ENCODE results near the gene IL12A. TPM values are rescaled to one million over a fixed set of nuclear protein-coding genes. Genes with fewer than 3 reads are reported as not detected.

Gene IL12A
- total and polyA plus RNA-seq, 8 donors = 0.61 to 3.9 (median 2.3) TPM

DNA sequence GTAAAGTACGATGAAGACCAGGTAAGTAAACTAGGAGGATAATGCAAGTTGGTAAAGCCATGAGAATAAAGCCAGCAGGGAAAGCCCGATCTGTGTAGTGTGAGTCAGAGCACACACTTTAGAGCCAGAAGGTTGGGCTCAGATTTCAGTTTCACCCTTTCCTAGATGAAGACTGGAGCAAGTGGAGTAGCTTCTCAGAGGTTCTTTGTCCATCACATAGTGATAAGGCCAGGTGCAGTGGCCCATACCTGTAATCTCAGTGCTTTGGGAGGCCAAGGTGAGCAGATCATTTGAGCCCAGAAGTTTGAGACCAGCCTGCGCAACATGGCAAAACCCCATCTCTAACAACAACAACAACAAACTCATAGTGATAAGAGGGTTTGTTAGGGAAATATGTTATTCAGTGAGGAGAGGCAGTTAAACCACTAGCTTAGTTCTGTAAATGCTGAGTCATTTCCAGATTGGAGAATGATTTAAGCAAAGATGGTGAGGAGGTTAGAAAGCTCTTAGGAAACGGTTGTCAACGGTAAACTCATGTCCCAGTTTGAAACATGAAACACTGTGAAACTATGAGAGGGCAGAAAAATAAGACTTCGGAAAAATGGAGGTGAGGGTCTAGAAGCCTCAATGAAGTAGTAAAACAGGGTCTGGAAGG is 39.0 kb downstream of the IL12A start:
- DNase-seq = no peak

DNA sequence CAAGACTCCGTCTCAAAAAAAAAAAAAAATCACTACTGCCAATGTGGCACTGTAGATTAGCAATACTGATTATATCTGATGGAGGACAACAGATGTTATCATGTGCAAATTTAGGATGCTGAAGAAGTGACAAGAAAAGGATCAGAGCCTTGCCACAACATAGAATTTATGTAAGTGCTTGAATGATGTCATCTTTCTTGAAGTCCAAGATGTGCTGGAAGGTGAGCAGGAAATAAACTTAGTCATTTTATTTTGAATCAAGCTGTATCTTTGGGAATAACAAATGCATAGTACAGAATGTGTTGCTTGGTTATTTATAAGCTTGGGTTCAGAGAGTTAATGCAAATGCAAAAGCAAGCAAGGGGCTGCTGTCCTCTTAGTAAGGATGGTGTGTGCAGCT is 47.1 kb downstream of the IL12A start:
- DNase-seq (no peak), ATAC-seq (no peak)
- Histone ChIP-seq H3K27ac (no peak overlapping the region), H3K36me3 (no peaks in the 10 kb centered on the region), H3K27me3 (peaks cover 5 to 33% of the 10 kb centered on the region in 2 donors), H3K9me3 (no peaks in the 10 kb centered on the region), H3K4me1 (peaks cover 0 to 4% of the 10 kb centered on the region in 2 donors), H3K4me3 (no peak overlapping the region)
- intact Hi-C loops (cut with DNase I) = loop anchor here in 1 of 2 donors (10.0 kb wide), 1 partner anchor 309 kb away; no protein-coding TSS in a partner anchor
- TF ChIP-seq, protein P1, sequence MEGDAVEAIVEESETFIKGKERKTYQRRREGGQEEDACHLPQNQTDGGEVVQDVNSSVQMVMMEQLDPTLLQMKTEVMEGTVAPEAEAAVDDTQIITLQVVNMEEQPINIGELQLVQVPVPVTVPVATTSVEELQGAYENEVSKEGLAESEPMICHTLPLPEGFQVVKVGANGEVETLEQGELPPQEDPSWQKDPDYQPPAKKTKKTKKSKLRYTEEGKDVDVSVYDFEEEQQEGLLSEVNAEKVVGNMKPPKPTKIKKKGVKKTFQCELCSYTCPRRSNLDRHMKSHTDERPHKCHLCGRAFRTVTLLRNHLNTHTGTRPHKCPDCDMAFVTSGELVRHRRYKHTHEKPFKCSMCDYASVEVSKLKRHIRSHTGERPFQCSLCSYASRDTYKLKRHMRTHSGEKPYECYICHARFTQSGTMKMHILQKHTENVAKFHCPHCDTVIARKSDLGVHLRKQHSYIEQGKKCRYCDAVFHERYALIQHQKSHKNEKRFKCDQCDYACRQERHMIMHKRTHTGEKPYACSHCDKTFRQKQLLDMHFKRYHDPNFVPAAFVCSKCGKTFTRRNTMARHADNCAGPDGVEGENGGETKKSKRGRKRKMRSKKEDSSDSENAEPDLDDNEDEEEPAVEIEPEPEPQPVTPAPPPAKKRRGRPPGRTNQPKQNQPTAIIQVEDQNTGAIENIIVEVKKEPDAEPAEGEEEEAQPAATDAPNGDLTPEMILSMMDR (IDR thresholded peaks at IDR 0.05) = no peak

More for the DNA sequence above, 39.0 kb downstream of the IL12A start:
- no peaks in the 10 kb centered on the region for H3K4me1 ChIP-seq
- H3K36me3 ChIP-seq = no peaks in the 10 kb centered on the region
- intact Hi-C loops (cut with DNase I) = no loop called here
- ATAC-seq = peak; percentile 80
- H3K27ac ChIP-seq = no peak overlapping the region
- TF ChIP-seq, protein P1 (IDR thresholded peaks at IDR 0.05) = no peak
- H3K4me3 ChIP-seq = no peak overlapping the region
- no peaks in the 10 kb centered on the region for H3K27me3 ChIP-seq
- no peaks in the 10 kb centered on the region for H3K9me3 ChIP-seq

DNA sequence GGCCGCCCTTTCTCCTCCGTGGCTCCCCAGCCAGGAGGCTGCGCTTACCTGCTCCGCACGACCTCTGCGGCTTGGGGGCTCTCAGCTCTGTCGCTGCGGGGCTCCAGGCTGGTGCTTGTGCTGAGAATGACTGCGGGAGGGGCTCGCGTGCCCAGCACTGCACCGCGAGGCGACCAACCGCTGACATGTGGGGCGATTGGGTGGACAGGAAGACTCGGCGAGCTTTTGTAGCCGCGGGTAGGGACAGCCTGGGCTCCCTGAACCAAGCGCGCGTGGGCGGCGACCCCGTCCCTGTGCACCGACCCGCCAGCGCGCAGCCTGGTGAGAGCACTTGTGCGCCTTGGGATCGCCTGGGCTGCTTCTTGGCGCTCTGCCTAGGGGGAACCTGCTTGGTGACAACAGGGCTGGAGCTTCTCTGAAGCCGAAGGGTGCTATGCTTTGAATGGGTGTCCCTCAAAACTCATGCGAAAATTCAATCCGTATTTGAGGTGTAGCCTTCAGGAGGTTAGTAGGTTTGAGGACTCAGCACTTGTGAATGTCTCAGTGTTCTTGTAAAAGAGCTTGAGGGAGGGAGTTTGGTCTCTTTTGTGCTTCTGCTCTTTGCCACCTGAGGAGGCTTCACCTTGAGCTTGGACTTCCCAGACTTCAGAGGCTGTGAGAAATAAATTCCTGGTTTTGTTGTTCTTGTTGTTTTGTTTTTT is 50.4 kb downstream of the IL12A start:
- H3K9me3 ChIP-seq = peaks cover 0 to 14% of the 10 kb centered on the region in 2 donors
- intact Hi-C loops (cut with DNase I) = loop anchor here in 1 of 2 donors (10.0 kb wide), 1 partner anchor 306 kb away; no protein-coding TSS in a partner anchor
- peaks cover 0 to 4% of the 10 kb centered on the region in 2 donors for H3K4me1 ChIP-seq
- TF ChIP-seq, protein P1 (IDR thresholded peaks at IDR 0.05) = no peak
- H3K27me3 ChIP-seq = peaks cover 5 to 33% of the 10 kb centered on the region in 2 donors
- peak; percentile 79 for ATAC-seq
- no peak overlapping the region for H3K27ac ChIP-seq
- peak overlapping the region; percentile 17 to 19 for H3K4me3 ChIP-seq
- DNase-seq = peak; percentile 18 to 82 (median 54)
- H3K36me3 ChIP-seq = no peaks in the 10 kb centered on the region

DNA sequence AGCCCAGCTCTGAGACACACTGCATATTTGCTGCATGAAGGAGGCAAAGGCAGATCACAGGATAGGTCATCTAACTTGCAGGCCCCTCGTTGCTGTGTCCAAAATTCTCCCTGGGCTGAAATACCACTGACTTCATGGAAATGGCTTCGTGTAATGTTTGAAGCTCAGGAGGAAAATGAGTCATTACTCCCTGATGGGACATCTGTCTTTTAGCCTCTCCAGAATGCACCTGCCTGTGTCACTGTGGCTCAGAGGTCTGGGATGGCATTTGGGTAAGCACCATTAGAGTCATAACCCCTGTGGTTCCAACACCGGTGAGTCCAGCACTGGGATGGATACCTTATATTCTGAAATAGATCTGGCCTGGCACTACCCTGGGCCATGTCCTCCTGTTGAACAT is 51.5 kb downstream of the IL12A start:
- TF ChIP-seq, protein P1 (IDR thresholded peaks at IDR 0.05) = no peak
- ATAC-seq (no peak), DNase-seq (no peak)
- Histone ChIP-seq H3K27me3 (peaks cover 5 to 33% of the 10 kb centered on the region in 2 donors), H3K9me3 (peaks cover 0 to 14% of the 10 kb centered on the region in 2 donors), H3K4me3 (no peak overlapping the region), H3K36me3 (no peaks in the 10 kb centered on the region), H3K4me1 (peaks cover 0 to 4% of the 10 kb centered on the region in 2 donors), H3K27ac (no peak overlapping the region)
- intact Hi-C loops (cut with DNase I) = no loop called here

DNA sequence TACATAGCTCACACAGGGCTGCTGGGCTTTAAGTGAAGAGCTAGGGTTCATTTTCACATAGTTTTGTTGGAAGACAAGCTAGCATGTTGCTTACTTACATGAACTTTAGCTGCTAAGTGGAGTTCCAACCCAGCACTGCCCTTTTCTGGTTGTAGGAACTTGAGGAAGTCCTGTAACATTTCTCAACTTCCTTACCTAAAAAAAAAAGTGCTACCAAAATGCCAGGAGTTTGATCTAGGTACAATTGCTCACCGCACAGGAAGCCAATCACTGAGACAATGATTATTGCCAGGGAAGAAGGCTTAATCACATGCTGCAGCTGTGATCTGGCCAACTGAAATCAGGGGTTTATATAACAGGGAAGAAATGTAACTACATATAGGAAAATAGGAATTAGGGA is 52.8 kb downstream of the IL12A start:
- intact Hi-C loops (cut with DNase I) = no loop called here

More for the DNA sequence above, 52.8 kb downstream of the IL12A start:
- Histone ChIP-seq H3K36me3 (no peaks in the 10 kb centered on the region), H3K4me1 (peaks cover 0 to 4% of the 10 kb centered on the region in 2 donors), H3K27ac (no peak overlapping the region), H3K9me3 (peaks cover 0 to 14% of the 10 kb centered on the region in 2 donors), H3K4me3 (no peak overlapping the region), H3K27me3 (peaks cover 5 to 33% of the 10 kb centered on the region in 2 donors)
- no peak for DNase-seq
- ATAC-seq = no peak
- TF ChIP-seq, protein P1 (IDR thresholded peaks at IDR 0.05) = no peak

Measured in left lung (tissue), 10 donors.